OCI-LY1 (cell line): ENCODE results near the gene CTCF.
A peak's percentile ranks its signal among the peaks of the same experiment; 100 is the strongest.

ENCODE experiments used
- H2AFZ ChIP-seq: fragments of 200-600 bp; sonication (generic), shearing (Covaris generic); 2 replicates; pipeline ENCODE4 v1.6.0; 2014; ENCODE audit warnings: antibody characterized with exemption, mild to moderate bottlenecking, low read length
- H3F3A ChIP-seq: fragments of 200-600 bp; sonication (generic), shearing (Covaris generic); 2 replicates; pipeline ENCODE4 v1.6.0; 2014; ENCODE audit warnings: mild to moderate bottlenecking, antibody characterized with exemption, low read length, moderate library complexity; ENCODE audit not compliant: insufficient read depth
- H3K27ac ChIP-seq: fragments of 200-600 bp; sonication (generic); 2 replicates; pipeline ENCODE4 v1.5.1; 2014; ENCODE audit warnings: low read length, mixed run types, mild to moderate bottlenecking, low read depth; ENCODE audit not compliant: poor library complexity, severe bottlenecking
- H3K27me3 ChIP-seq: fragments of 200-600 bp; sonication (generic); 2 replicates; pipeline ENCODE4 v1.6.0; 2014; ENCODE audit warnings: antibody characterized with exemption, mild to moderate bottlenecking, low read length, moderate library complexity; ENCODE audit not compliant: insufficient read depth
- H3K36me3 ChIP-seq: fragments of 200-600 bp; sonication (generic); 2 replicates; pipeline ENCODE4 v1.6.1; 2014; ENCODE audit warnings: mild to moderate bottlenecking, antibody characterized with exemption, low read length, moderate library complexity, mixed read lengths; ENCODE audit not compliant: insufficient read depth
- H3K4me1 ChIP-seq: fragments of 200-600 bp; sonication (generic); 2 replicates; pipeline ENCODE4 v1.5.1; 2014; ENCODE audit warnings: mild to moderate bottlenecking, low read length, moderate library complexity; ENCODE audit not compliant: insufficient read depth, severe bottlenecking
- H3K4me2 ChIP-seq: fragments of 200-600 bp; sonication (generic), shearing (Covaris generic); 2 replicates; pipeline ENCODE4 v1.6.1; 2014; ENCODE audit warnings: low read length
- H3K4me3 ChIP-seq: fragments of 200-600 bp; sonication (generic); 2 replicates; pipeline ENCODE4 v1.5.1; 2014; ENCODE audit warnings: low read length, low read depth, mild to moderate bottlenecking, mixed read lengths; ENCODE audit not compliant: poor library complexity, severe bottlenecking
- H3K79me2 ChIP-seq: fragments of 200-600 bp; shearing (Covaris generic); 2 replicates; pipeline ENCODE4 v1.6.1; 2016; ENCODE audit warnings: mixed run types, low read length, mixed read lengths; ENCODE audit not compliant: insufficient read depth
- H3K9ac ChIP-seq: fragments of 200-600 bp; sonication (generic), shearing (Covaris generic); 2 replicates; pipeline ENCODE4 v1.6.1; 2014; ENCODE audit warnings: mild to moderate bottlenecking, low read length, mixed read lengths
- H3K9me2 ChIP-seq: fragments of 200-600 bp; sonication (generic), shearing (Covaris generic); 2 replicates; pipeline ENCODE4 v1.6.1; 2014; ENCODE audit warnings: low read depth, mild to moderate bottlenecking, low read length, mixed read lengths
- H3K9me3 ChIP-seq: fragments of 200-600 bp; shearing (Covaris generic); 2 replicates; pipeline ENCODE4 v1.6.1; 2014; ENCODE audit warnings: low read length, mixed read lengths
- H4K20me1 ChIP-seq: fragments of 200-600 bp; sonication (generic), shearing (Covaris generic); 2 replicates; pipeline ENCODE4 v1.6.0; 2016; ENCODE audit warnings: mild to moderate bottlenecking, low read length; ENCODE audit not compliant: insufficient read depth
- EZH2 ChIP-seq: fragments of 200-600 bp; sonication (generic), shearing (Covaris generic); IDR thresholded peaks from 2 replicates; pipeline ENCODE4 v1.8.0; 2017; ENCODE audit warnings: borderline replicate concordance, mixed run types, mild to moderate bottlenecking, antibody characterized with exemption, low read length, moderate library complexity, mixed read lengths
- TF ChIP-seq, protein P1 (sequence below): fragments of 200-600 bp; sonication (generic), shearing (Covaris generic); IDR thresholded peaks from 2 replicates; pipeline ENCODE4 v1.5.1; 2017; ENCODE audit warnings: mild to moderate bottlenecking, antibody characterized with exemption, low read length, moderate library complexity, mixed read lengths

The CTCF gene

DNA sequence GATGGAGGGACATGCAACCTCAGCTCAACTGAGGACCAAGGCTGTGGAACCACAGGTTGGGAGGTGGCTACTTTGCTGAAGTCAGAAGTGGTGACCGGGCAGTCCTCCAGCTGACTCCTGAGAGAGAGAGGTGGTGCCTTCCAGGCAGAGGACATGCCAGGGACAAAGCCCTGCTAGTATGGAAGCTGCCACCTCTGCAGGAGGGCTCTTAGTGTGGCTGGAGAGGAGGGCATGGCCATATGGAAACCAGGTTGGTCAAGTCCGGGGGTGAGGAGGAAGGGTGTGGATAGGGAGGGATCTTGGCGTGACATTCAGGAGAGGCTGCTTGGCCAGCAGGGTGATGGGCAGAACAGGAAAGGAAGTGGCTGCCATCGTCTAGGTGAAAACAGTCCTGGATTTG is 110.0 kb downstream of the CTCF start:
- Histone ChIP-seq H3K9ac (no peak overlapping the region), H4K20me1 (no peaks in the 10 kb centered on the region), H3K9me2 (no peaks in the 10 kb centered on the region), H3K79me2 (no peaks in the 10 kb centered on the region), H3K27ac (no peak overlapping the region), H3F3A (no peaks in the 10 kb centered on the region), H3K9me3 (no peaks in the 10 kb centered on the region), H2AFZ (no peak overlapping the region), H3K4me3 (no peak overlapping the region), H3K4me2 (no peak overlapping the region), H3K4me1 (peaks cover 35% of the 10 kb centered on the region), H3K27me3 (no peaks in the 10 kb centered on the region), H3K36me3 (peaks cover 6% of the 10 kb centered on the region; the same call in 1 of the 2 replicates)
- no peak for TF ChIP-seq EZH2
- TF ChIP-seq, protein P1, sequence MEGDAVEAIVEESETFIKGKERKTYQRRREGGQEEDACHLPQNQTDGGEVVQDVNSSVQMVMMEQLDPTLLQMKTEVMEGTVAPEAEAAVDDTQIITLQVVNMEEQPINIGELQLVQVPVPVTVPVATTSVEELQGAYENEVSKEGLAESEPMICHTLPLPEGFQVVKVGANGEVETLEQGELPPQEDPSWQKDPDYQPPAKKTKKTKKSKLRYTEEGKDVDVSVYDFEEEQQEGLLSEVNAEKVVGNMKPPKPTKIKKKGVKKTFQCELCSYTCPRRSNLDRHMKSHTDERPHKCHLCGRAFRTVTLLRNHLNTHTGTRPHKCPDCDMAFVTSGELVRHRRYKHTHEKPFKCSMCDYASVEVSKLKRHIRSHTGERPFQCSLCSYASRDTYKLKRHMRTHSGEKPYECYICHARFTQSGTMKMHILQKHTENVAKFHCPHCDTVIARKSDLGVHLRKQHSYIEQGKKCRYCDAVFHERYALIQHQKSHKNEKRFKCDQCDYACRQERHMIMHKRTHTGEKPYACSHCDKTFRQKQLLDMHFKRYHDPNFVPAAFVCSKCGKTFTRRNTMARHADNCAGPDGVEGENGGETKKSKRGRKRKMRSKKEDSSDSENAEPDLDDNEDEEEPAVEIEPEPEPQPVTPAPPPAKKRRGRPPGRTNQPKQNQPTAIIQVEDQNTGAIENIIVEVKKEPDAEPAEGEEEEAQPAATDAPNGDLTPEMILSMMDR: no peak

DNA sequence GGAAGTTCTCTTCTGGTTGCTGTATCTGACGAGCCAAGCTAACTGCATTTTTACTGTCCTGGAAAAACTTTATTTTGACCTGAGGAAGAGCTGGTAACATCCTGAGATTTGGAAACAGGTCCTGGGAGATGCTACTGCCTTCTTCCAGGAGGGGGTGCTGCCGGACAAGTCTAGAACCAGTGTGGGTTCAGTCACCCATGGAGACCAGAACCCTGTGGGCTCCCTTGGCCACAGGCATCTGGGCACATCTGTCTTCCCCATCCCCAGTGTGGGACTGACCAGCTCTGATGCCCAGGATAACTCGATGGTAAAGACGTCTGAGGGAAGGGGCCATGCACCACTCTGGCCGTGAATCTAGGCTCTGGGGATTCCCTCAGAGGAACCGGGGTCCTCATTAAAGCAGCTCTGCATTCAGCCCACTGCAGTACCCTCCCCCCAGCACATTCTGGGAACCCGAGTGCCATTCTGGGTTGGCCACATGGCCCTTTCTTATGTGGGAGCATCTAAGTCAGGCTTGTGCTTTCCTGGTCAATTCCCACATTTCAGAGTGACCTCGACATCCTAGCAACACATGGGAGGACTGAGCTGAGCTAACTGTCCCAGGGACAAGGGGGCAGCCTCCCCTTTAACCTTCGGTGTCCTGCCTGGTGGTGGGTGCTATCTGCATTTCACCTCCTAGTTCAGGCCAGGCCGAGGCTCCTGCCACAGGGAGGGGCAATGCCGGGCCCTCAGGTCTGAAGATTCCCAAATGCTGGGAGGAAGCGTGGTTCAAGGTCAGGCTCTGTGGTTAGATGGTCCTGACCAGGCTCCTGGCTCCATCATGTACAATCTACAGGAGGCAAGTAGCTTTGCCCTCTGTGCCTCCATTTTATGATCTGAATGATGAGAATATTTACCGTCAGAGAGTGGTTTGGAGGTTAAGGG is 110.7 kb downstream of the CTCF start:
- no peak for TF ChIP-seq EZH2
- TF ChIP-seq, protein P1: peak; percentile 92
- H3K9ac ChIP-seq: no peak overlapping the region

DNA sequence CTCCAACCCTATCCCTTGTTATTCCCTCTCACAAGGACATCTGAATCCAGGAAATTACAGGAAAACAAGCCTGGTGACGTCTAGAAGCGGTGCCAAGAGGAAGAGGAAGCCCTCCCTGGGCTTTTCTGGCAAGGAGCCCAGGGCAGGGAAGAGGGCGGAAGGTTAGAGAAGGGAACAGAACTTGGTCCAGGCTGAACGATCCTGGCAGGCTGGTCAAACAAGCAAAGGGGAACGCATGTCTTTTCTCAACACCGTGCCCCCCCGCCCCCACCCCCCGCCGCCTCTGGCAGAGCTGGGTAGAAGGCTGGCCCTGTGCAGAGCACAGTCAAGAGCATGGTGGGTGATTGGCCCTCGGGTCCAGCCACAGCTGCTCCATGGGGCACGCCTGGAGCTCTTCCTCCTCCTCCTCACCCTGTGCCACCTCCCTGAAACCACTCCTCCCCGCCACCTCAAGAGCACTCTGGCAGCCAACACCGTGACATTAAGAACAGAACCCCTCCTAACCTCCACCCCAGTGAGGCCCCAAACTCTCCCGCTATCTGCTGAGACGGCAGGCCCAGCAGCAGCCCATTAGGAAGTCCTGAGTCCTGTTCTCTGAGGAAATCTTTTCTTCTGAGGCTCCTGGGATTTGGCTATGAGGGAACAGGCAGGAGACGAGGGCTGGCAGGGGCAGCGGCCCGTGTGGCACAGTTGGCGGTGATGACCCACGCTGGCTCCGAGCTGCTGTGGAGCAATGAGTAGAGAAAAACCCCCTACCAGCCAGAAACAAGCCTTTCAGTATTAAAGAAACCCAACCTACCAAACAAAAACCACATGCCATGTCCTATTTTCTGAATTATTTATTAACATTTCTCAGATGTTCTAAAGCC is 111.6 kb downstream of the CTCF start:
- Histone ChIP-seq H3K4me2 (no peak overlapping the region), H3K27ac (no peak overlapping the region), H3K79me2 (no peaks in the 10 kb centered on the region)

More for the DNA sequence above, 110.7 kb downstream of the CTCF start:
- Histone ChIP-seq H3K9me2 (no peaks in the 10 kb centered on the region), H3K79me2 (no peaks in the 10 kb centered on the region), H4K20me1 (no peaks in the 10 kb centered on the region), H3K4me1 (peaks cover 28% of the 10 kb centered on the region), H3K9me3 (no peaks in the 10 kb centered on the region), H3K4me3 (no peak overlapping the region), H3K27ac (no peak overlapping the region), H2AFZ (no peak overlapping the region), H3K27me3 (no peaks in the 10 kb centered on the region), H3K36me3 (peaks cover 6% of the 10 kb centered on the region; the same call in 1 of the 2 replicates), H3K4me2 (no peak overlapping the region), H3F3A (no peaks in the 10 kb centered on the region)

More for the DNA sequence above, 111.6 kb downstream of the CTCF start:
- Histone ChIP-seq H3K36me3 (peaks cover 6% of the 10 kb centered on the region; the same call in 1 of the 2 replicates), H3K4me3 (no peak overlapping the region), H4K20me1 (no peaks in the 10 kb centered on the region), H3F3A (no peaks in the 10 kb centered on the region), H3K27me3 (no peaks in the 10 kb centered on the region), H3K9me3 (no peaks in the 10 kb centered on the region), H2AFZ (no peak overlapping the region), H3K9ac (no peak overlapping the region), H3K4me1 (peaks cover 18% of the 10 kb centered on the region), H3K9me2 (no peaks in the 10 kb centered on the region)
- TF ChIP-seq, protein P1: no peak
- no peak for TF ChIP-seq EZH2
